Hematopoietic multipotent progenitor cell treated with erythropoietin and hydrocortisone succinate and interleukin-3 and kit ligand, for 6 days (in vitro differentiated cells): ENCODE measurements around the gene NEU4.

ENCODE experiments used
- DNase-seq: peaks from one replicate; pipeline ENCODE4 v3.0.0-alpha.2; 2015

The NEU4 gene

GRCh38 chr2:241835611-241836010 lies 26.6 kb downstream of the NEU4 start:
- no peak for DNase-seq

- DNase-seq, result no peak
These were observed 27.3 kb downstream of the NEU4 start for GRCh38 chr2:241836292-241836691.

GRCh38 chr2:241837197-241837965 lies 28.4 kb downstream of the NEU4 start:
- DNase-seq, result no peak

- no peak for DNase-seq
These were observed 32.4 kb downstream of the NEU4 start for GRCh38 chr2:241841181-241842066.

GRCh38 chr2:241842067-241842415 lies 33.0 kb downstream of the NEU4 start:
- DNase-seq, result no peak

GRCh38 chr2:241842620-241843211 lies 33.7 kb downstream of the NEU4 start:
- DNase-seq, result peak; percentile 45

GRCh38 chr2:241843321-241844065 lies 34.5 kb downstream of the NEU4 start:
- no peak for DNase-seq

GRCh38 chr2:241844066-241844728 lies 35.2 kb downstream of the NEU4 start:
- peak; percentile 77 for DNase-seq

GRCh38 chr2:241844831-241845578 lies 36.0 kb downstream of the NEU4 start:
- DNase-seq, result no peak

- DNase-seq, result no peak
These were observed 37.4 kb downstream of the NEU4 start for GRCh38 chr2:241846406-241846805.

GRCh38 chr2:241848761-241849615 lies 40.0 kb downstream of the NEU4 start:
- DNase-seq, result no peak

GRCh38 chr2:241849616-241850543 lies 40.9 kb downstream of the NEU4 start:
- DNase-seq, result no peak

- DNase-seq, result no peak
These were observed 41.7 kb downstream of the NEU4 start for GRCh38 chr2:241850544-241851324.

- DNase-seq, result no peak
These were observed 42.5 kb downstream of the NEU4 start for GRCh38 chr2:241851325-241852115.

- no peak for DNase-seq
These were observed 43.4 kb downstream of the NEU4 start for GRCh38 chr2:241852116-241852980.

GRCh38 chr2:241852981-241853631 lies 44.1 kb downstream of the NEU4 start:
- no peak for DNase-seq
